Measurements from ENCODE around the gene EMILIN3. TPM values are rescaled to one million over a fixed set of nuclear protein-coding genes. Genes with fewer than 3 reads are reported as not detected.
A peak's percentile ranks its signal among the peaks of the same experiment; 100 is the strongest.

The EMILIN3 gene
- total RNA-seq, 1 donor from 2014 or later, result 4.2 TPM

DNA sequence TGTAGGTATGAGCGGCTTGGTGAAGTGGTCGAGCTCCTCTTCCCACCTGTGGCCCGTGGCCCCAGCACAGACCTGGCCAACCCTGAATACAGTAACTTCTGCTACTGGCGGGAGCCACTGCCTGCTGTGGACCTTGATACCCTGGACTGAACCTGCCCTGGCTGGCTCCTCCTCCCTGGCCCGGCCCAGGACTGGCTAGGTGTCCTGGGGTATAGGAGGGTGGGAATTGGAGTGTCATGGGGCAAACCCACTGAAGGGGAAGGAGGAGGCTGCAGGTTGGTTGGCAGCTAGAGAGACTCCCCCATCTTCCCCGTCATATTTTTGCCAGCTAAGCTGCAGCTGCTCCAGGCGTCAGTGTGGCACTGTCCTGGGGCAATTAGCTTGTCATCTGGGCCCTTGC lies 7.9 kb downstream of the EMILIN3 start:
- no peak overlapping the region for H3K4me3 ChIP-seq
- TF ChIP-seq, protein P1, sequence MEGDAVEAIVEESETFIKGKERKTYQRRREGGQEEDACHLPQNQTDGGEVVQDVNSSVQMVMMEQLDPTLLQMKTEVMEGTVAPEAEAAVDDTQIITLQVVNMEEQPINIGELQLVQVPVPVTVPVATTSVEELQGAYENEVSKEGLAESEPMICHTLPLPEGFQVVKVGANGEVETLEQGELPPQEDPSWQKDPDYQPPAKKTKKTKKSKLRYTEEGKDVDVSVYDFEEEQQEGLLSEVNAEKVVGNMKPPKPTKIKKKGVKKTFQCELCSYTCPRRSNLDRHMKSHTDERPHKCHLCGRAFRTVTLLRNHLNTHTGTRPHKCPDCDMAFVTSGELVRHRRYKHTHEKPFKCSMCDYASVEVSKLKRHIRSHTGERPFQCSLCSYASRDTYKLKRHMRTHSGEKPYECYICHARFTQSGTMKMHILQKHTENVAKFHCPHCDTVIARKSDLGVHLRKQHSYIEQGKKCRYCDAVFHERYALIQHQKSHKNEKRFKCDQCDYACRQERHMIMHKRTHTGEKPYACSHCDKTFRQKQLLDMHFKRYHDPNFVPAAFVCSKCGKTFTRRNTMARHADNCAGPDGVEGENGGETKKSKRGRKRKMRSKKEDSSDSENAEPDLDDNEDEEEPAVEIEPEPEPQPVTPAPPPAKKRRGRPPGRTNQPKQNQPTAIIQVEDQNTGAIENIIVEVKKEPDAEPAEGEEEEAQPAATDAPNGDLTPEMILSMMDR (IDR thresholded peaks at IDR 0.05; ENCODE audit: borderline replicate concordance), result no peak
- H3K36me3 ChIP-seq, result peaks cover 37% of the 10 kb centered on the region
- DNase-seq, result no peak
- peak overlapping the region; percentile 84 for H3K27ac ChIP-seq (replicated peaks)
- H3K9me3 ChIP-seq (replicated peaks), result no peaks in the 10 kb centered on the region
- intact Hi-C loops (cut with micrococcal nuclease), result no loop called here
- peaks cover 54% of the 10 kb centered on the region for H3K4me1 ChIP-seq
- H3K27me3 ChIP-seq (ENCODE audit: low read depth), result no peaks in the 10 kb centered on the region

DNA sequence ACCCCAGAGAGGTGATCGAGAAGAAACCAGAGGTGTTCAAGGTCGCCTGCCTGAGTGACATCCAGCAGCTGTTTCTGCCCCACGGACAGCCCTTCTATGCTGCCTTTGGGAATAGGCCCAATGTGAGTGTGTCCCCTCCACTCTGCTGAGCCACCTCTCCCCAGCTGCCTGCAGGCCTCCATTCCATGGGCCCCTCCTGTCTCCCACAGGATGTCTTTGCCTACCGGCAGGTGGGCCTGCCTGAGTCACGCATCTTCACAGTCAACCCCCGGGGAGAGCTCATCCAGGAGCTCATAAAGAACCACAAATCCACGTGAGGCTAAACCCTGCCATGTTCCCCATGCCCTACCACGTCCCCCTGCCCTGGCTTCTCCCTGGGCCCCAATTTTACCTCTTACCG lies 8.4 kb downstream of the EMILIN3 start:
- Histone ChIP-seq H3K4me1 (peaks cover 59% of the 10 kb centered on the region), H3K36me3 (peaks cover 37% of the 10 kb centered on the region), H3K27ac (replicated peaks) (peak overlapping the region; percentile 84), H3K27me3 (ENCODE audit: low read depth) (no peaks in the 10 kb centered on the region), H3K4me3 (no peak overlapping the region), H3K9me3 (replicated peaks) (no peaks in the 10 kb centered on the region)
- no peak for DNase-seq
- TF ChIP-seq, protein P1 (IDR thresholded peaks at IDR 0.05; ENCODE audit: borderline replicate concordance), result no peak
- intact Hi-C loops (cut with micrococcal nuclease), result no loop called here

DNA sequence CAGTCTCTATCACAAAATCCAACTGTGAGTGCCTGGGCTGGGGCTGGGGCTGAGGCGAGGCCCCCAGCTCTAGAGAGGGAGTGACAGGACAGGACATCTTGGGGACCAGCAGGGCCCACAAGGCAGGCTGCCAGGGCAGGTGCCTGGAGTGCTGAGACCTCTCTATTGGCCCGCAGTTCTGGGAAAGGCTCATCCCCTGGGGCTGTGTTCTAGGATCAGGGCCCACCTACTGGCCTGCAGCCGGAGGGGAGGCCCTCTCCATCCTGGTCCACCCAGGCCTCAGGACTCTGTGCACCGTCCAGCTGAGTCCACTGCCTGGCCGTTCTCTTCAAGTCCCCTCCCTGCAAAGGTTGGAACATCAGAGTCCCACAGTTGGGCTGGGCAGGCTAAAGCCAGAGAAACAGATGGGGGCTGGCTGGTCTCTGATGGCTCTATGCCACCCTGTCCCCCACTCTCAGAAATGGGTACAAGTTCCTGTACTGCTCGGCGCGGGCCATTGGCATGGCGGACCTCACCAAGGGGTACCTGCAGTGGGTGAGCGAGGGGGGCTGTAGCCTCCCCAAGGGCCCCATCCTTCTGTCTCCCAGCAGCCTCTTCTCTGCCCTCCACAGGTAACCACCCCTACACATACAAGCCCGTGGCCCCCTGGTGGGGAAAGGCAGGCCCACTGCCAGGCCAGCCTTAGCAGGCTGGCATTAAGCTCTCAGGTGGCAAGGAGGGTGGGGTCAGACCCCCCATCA lies 9.0 kb downstream of the EMILIN3 start:
- Histone ChIP-seq H3K4me1 (peaks cover 54% of the 10 kb centered on the region), H3K4me3 (no peak overlapping the region), H3K27me3 (ENCODE audit: low read depth) (no peaks in the 10 kb centered on the region), H3K27ac (replicated peaks) (peak overlapping the region; percentile 84), H3K36me3 (peaks cover 39% of the 10 kb centered on the region), H3K9me3 (replicated peaks) (no peaks in the 10 kb centered on the region)
- TF ChIP-seq, protein P1 (IDR thresholded peaks at IDR 0.05; ENCODE audit: borderline replicate concordance), result no peak
- no peak for DNase-seq
- intact Hi-C loops (cut with micrococcal nuclease), result no loop called here

DNA sequence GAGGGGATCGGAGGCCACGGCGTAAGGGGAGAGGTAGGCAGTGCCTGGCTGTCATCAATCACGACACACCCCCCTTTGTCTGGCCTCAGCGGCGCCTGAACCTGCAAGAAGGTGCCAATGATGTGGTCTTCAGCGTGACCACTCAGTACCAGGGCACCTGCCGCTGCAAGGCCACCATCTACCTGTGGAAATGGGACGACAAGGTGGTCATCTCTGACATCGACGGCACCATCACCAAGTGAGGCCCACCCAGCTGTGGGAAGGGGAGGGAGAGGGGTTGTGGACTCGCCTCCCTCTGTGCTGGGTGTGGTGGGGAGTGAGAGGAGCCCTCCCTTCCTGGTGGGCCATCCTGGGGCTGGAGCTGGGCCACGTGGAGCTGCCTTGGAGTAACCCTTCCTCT lies 9.7 kb downstream of the EMILIN3 start:
- TF ChIP-seq, protein P1 (IDR thresholded peaks at IDR 0.05; ENCODE audit: borderline replicate concordance), result no peak
- Histone ChIP-seq H3K4me1 (peaks cover 47% of the 10 kb centered on the region), H3K9me3 (replicated peaks) (no peaks in the 10 kb centered on the region), H3K36me3 (peaks cover 46% of the 10 kb centered on the region), H3K27ac (replicated peaks) (peak overlapping the region; percentile 6), H3K4me3 (no peak overlapping the region), H3K27me3 (ENCODE audit: low read depth) (no peaks in the 10 kb centered on the region)
- no peak for DNase-seq
- intact Hi-C loops (cut with micrococcal nuclease), result no loop called here

DNA sequence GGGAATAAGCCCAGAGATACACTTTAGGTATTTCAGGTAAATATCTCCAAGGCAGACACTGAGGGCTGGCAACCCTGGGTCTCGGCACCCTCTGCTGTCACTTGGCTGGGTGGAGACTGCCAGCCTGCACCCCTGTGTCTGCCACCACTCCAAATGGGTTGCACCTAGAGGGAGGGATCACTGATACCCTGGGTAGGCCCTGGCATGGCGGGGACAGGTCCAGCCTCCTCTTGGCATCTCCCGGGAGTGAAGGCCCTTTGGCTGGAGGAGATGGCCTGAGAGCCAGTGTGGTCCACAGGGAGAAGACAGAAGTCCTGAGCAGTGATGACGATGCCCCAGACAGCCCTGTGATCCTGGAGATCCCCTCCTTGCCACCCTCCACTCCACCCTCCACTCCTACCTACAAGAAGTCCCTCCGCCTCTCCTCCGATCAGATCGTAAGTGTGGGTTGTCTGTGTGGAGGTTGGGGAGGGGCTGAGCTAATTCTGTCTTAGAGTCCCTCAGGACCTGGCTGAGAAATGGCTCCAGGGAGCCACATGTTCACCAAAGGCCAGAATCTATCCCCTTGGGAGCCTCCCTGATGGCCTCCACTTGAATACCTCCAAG lies 10.9 kb downstream of the EMILIN3 start:
- H3K27ac ChIP-seq (replicated peaks), result peak overlapping the region; percentile 27
- no peak for DNase-seq
- H3K9me3 ChIP-seq (replicated peaks), result no peaks in the 10 kb centered on the region
- no peak overlapping the region for H3K4me3 ChIP-seq
- intact Hi-C loops (cut with micrococcal nuclease), result no loop called here
- TF ChIP-seq, protein P1 (IDR thresholded peaks at IDR 0.05; ENCODE audit: borderline replicate concordance), result no peak
- peaks cover 35% of the 10 kb centered on the region for H3K4me1 ChIP-seq
- peaks cover 57% of the 10 kb centered on the region for H3K36me3 ChIP-seq
- no peaks in the 10 kb centered on the region for H3K27me3 ChIP-seq (ENCODE audit: low read depth)

Measured in left ventricle myocardium inferior (tissue), 1 donor.